NB4 (cell line): ENCODE data around the gene NOX4.

Experiments used
- MYC ChIP-seq: IDR thresholded peaks from 2 replicates; pipeline ENCODE4 v1.6.1; 2011; ENCODE audit warnings: low read depth, low read length
- POLR2A ChIP-seq: IDR thresholded peaks from 2 replicates; pipeline ENCODE4 v1.6.1; 2011; ENCODE audit warnings: mild to moderate bottlenecking; ENCODE audit not compliant: insufficient read length; ENCODE audit errors: extremely low read depth
- TF ChIP-seq, protein P1 (sequence below): IDR thresholded peaks from one replicate; pipeline ENCODE4 v1.5.1; 2012; ENCODE audit warnings: low read depth, low read length
- TF ChIP-seq, protein P2 (sequence below): IDR thresholded peaks from 2 replicates; pipeline ENCODE4 v1.6.1; 2011; ENCODE audit warnings: low read depth, low read length

DNA sequence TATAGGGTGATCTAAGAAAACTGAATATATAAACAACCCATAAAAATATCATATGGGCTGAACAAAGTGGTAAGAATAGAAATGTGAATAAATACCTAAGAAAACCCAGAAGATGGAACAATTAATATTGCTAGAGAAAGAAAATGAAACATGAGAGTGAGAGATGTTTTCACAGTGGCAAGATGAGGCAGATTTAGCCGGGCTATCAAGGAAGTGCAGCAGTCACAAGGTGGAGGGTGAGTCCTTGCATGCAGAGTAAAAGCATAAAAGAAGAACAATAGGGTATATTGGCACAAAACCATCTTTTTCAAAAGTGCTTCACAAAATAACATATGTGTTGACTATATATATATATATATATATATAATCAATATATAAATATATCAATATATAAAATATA is 49.6 kb downstream of the NOX4 start:
- TF ChIP-seq MYC (no peak), POLR2A (no peak)
- TF ChIP-seq, protein P1, sequence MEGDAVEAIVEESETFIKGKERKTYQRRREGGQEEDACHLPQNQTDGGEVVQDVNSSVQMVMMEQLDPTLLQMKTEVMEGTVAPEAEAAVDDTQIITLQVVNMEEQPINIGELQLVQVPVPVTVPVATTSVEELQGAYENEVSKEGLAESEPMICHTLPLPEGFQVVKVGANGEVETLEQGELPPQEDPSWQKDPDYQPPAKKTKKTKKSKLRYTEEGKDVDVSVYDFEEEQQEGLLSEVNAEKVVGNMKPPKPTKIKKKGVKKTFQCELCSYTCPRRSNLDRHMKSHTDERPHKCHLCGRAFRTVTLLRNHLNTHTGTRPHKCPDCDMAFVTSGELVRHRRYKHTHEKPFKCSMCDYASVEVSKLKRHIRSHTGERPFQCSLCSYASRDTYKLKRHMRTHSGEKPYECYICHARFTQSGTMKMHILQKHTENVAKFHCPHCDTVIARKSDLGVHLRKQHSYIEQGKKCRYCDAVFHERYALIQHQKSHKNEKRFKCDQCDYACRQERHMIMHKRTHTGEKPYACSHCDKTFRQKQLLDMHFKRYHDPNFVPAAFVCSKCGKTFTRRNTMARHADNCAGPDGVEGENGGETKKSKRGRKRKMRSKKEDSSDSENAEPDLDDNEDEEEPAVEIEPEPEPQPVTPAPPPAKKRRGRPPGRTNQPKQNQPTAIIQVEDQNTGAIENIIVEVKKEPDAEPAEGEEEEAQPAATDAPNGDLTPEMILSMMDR: no peak
- TF ChIP-seq, protein P2, sequence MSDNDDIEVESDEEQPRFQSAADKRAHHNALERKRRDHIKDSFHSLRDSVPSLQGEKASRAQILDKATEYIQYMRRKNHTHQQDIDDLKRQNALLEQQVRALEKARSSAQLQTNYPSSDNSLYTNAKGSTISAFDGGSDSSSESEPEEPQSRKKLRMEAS: no peak
